GM13977 (cell line): ENCODE data around the gene HP.

Source experiments
- DNase-seq: peaks from one replicate; pipeline ENCODE4 v3.0.0; 2012; ENCODE audit warnings: low spot score
- CTCF ChIP-seq: IDR thresholded peaks from 2 replicates; pipeline ENCODE4 v1.5.1; 2012; ENCODE audit warnings: mild to moderate bottlenecking, control low read depth; ENCODE audit not compliant: insufficient read depth; ENCODE audit errors: extremely low read depth, missing control alignments
- in situ Hi-C: fragments of 300-500 bp; cut with MboI; formaldehyde crosslinking; loops from one replicate; pipeline ENCODE4 v1.12.0; 2022; ENCODE audit warnings: low sequenced_read_pairs, low pct_unique_long_range_greater_than_20kb, mixed read lengths, inconsistent platforms; ENCODE audit not compliant: unreplicated experiment

Gene HP

DNA sequence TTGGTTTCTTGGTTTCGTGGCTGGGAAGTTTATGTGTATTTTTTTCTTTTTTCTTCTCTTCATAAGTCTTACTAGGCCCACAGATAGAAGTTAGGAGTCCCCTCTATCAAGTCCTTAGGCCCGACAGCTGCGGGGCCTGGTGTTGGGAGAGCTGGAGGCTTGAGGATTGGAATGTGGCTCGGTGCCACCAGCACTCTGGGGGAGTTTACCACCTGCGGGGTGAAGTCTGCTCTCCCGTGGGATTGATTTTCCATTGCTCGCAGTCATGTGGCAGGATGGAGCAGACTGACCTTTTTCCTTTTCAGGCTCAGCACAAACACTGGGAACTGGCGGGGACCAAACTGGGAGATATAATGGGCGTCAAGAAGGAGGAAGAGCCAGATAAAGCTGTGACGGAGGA lies 46.9 kb downstream of the HP start:
- in situ Hi-C loops = no loop called here

DNA sequence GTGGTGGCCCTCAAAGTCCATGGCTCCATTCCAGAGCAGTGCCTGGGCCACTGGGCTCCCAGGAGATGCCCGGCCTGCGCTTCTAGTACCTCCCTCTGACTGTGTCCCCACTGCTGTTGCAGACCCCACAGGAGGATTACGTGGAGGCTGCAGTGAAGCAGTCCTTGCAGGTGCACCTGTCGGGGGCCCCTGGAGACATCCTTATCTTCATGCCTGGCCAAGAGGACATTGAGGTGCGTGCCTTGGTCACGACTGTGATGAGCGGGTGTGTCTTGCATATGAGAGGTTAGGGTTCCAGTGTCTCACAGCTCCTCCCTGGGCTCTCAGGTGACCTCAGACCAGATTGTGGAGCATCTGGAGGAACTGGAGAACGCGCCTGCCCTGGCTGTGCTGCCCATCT lies 50.6 kb downstream of the HP start:
- no peak for TF ChIP-seq CTCF
- in situ Hi-C loops = no loop called here
- no peak for DNase-seq

More for the DNA sequence above, 46.9 kb downstream of the HP start:
- no peak for TF ChIP-seq CTCF
- DNase-seq = no peak

GRCh38 chr16:72105978-72106377 lies 51.7 kb downstream of the HP start:
- in situ Hi-C loops = no loop called here
- no peak for TF ChIP-seq CTCF
- no peak for DNase-seq

GRCh38 chr16:72107371-72107770 lies 53.1 kb downstream of the HP start:
- in situ Hi-C loops = no loop called here
- no peak for DNase-seq
- no peak for TF ChIP-seq CTCF

DNA sequence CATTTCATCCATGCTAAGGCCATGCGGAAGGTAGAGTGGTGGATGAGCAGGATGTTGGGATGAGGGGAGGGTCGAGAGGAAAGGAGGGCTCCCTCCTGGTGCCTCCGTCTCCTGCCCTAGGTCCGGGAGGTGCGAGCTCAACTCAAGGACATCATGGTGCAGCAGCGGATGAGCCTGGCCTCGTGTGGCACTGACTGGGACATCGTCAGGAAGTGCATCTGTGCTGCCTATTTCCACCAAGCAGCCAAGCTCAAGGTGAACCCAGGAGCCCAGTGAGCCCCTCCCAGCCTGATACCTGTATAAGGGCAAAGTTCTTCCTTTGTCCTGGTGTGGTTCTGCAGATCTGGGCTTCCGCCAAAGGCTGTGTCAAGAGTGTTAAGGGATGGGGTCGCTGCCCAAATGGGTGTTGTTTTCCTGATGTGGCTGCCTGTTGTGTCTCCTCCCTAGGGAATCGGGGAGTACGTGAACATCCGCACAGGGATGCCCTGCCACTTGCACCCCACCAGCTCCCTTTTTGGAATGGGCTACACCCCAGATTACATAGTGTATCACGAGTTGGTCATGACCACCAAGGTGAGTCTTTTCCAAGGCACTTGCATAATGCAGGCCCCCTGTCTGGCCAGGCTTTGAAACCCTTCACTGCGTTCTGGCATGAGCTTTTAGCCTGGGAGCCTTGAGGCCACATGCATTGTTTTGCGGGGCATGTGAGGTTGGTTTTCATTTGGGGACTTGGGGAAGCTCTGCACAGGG lies 54.2 kb downstream of the HP start:
- TF ChIP-seq CTCF = no peak
- in situ Hi-C loops = no loop called here
- no peak for DNase-seq

- no peak for TF ChIP-seq CTCF
- in situ Hi-C loops = no loop called here
- no peak for DNase-seq
These were observed 55.0 kb downstream of the HP start for GRCh38 chr16:72109300-72109699.
